Esophagus squamous epithelium (tissue), 4 donors: Measurements from ENCODE around the gene ABCA3.

Experiments
- POLR2A ChIP-seq, 4 donors: fragments of 450-650 bp; IDR thresholded peaks; one replicate each; pipeline ENCODE4 v1.6.1; 2017; ENCODE audit warnings: antibody characterized with exemption in 4 of 4, mild to moderate bottlenecking in 4 of 4, moderate library complexity in 3 of 4
- TF ChIP-seq, protein P1 (sequence below), 6 experiments: fragments of 450-650 bp in 4 of 6; fragments of 200-600 bp in 2 of 6; sonication (generic) in 2 of 6; IDR thresholded peaks; one replicate each; pipeline ENCODE4 v1.5.1; 2016 to 2019; ENCODE audit warnings: antibody characterized with exemption in 6 of 6, mild to moderate bottlenecking in 4 of 6, moderate library complexity in 4 of 6

DNA sequence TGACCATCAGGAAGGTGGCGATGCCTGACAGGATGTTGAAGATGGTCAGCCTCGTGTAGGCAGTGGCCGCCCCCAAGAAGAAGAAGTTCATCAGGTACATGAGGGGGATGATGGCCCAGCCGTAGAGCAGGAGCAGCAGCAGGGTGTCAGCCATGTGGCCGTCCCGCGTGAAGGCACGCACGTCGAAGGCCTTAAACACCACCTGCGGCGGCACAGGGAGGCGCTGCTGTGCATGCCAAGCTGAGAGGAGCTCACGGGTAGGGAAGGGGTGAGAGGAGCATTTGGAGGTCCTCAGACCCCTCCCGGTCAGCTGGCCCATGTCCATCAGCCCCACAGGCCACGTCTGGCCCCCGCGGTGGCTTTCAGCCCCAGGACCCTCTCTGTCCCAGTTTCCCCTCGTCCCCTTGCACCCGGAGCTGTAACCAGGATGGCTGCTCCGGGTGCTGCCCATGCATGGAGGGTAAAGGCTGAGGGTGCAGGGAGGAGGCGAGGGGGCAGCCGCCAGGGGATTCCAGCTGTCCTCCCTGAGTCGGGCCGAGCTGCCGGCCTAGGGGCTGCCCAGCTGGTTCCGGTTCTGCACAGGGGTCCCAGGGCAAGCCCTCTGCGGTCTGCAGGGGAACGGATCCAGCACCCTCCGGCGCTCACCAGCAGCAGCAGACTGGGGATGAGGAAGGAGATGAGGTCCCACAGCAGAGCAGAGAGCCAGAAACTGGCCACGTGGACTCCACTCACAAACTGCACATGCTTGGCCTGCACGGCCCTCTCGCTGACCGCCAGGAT, 55.5 kb downstream of the ABCA3 start:
- TF ChIP-seq, protein P1, sequence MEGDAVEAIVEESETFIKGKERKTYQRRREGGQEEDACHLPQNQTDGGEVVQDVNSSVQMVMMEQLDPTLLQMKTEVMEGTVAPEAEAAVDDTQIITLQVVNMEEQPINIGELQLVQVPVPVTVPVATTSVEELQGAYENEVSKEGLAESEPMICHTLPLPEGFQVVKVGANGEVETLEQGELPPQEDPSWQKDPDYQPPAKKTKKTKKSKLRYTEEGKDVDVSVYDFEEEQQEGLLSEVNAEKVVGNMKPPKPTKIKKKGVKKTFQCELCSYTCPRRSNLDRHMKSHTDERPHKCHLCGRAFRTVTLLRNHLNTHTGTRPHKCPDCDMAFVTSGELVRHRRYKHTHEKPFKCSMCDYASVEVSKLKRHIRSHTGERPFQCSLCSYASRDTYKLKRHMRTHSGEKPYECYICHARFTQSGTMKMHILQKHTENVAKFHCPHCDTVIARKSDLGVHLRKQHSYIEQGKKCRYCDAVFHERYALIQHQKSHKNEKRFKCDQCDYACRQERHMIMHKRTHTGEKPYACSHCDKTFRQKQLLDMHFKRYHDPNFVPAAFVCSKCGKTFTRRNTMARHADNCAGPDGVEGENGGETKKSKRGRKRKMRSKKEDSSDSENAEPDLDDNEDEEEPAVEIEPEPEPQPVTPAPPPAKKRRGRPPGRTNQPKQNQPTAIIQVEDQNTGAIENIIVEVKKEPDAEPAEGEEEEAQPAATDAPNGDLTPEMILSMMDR (IDR thresholded peaks at IDR 0.05), result no peak
- no peak for TF ChIP-seq POLR2A (IDR thresholded peaks at IDR 0.05)
